Astrocyte of the cerebellum (primary cell): ENCODE data around the gene ARHGEF7.

Experiments
- DNase-seq: peaks from one replicate; pipeline ENCODE4 v3.0.0-alpha.2; 2011; ENCODE audit warnings: low read depth
- H3K4me3 ChIP-seq: 2 replicates; pipeline ENCODE4 v1.5.1; 2011; ENCODE audit warnings: mild to moderate bottlenecking, low read depth, low read length, moderate library complexity
- in situ Hi-C: cut with HindIII; loops from 2 replicates; pipeline ENCODE4 v1.10.0; 2017; ENCODE audit warnings: low sequenced_read_pairs
- TF ChIP-seq, protein P1 (sequence below): IDR thresholded peaks from 2 replicates; pipeline ENCODE4 v1.5.1; 2012; ENCODE audit warnings: low read length, low read depth, moderate library complexity, mild to moderate bottlenecking; ENCODE audit errors: missing control alignments

Gene ARHGEF7

GRCh38 chr13:111247552-111247951 is 132.4 kb downstream of the ARHGEF7 start:
- no peak overlapping the region for H3K4me3 ChIP-seq
- TF ChIP-seq, protein P1, sequence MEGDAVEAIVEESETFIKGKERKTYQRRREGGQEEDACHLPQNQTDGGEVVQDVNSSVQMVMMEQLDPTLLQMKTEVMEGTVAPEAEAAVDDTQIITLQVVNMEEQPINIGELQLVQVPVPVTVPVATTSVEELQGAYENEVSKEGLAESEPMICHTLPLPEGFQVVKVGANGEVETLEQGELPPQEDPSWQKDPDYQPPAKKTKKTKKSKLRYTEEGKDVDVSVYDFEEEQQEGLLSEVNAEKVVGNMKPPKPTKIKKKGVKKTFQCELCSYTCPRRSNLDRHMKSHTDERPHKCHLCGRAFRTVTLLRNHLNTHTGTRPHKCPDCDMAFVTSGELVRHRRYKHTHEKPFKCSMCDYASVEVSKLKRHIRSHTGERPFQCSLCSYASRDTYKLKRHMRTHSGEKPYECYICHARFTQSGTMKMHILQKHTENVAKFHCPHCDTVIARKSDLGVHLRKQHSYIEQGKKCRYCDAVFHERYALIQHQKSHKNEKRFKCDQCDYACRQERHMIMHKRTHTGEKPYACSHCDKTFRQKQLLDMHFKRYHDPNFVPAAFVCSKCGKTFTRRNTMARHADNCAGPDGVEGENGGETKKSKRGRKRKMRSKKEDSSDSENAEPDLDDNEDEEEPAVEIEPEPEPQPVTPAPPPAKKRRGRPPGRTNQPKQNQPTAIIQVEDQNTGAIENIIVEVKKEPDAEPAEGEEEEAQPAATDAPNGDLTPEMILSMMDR = no peak
- in situ Hi-C loops = loop anchor here (5.0 kb wide), 1 partner anchor 90 kb away; no protein-coding TSS in a partner anchor
- no peak for DNase-seq

GRCh38 chr13:111248822-111249221 is 133.7 kb downstream of the ARHGEF7 start:
- no peak overlapping the region for H3K4me3 ChIP-seq
- DNase-seq = no peak
- in situ Hi-C loops = loop anchor here (5.0 kb wide), 1 partner anchor 92 kb away; no protein-coding TSS in a partner anchor
- TF ChIP-seq, protein P1 = no peak

- in situ Hi-C loops = loop anchor here (5.0 kb wide), 2 partner anchors 38 to 92 kb away; no protein-coding TSS in a partner anchor
- TF ChIP-seq, protein P1 = no peak
- no peak for DNase-seq
- H3K4me3 ChIP-seq = no peak overlapping the region
These were observed 134.7 kb downstream of the ARHGEF7 start for GRCh38 chr13:111249637-111250360.

DNA sequence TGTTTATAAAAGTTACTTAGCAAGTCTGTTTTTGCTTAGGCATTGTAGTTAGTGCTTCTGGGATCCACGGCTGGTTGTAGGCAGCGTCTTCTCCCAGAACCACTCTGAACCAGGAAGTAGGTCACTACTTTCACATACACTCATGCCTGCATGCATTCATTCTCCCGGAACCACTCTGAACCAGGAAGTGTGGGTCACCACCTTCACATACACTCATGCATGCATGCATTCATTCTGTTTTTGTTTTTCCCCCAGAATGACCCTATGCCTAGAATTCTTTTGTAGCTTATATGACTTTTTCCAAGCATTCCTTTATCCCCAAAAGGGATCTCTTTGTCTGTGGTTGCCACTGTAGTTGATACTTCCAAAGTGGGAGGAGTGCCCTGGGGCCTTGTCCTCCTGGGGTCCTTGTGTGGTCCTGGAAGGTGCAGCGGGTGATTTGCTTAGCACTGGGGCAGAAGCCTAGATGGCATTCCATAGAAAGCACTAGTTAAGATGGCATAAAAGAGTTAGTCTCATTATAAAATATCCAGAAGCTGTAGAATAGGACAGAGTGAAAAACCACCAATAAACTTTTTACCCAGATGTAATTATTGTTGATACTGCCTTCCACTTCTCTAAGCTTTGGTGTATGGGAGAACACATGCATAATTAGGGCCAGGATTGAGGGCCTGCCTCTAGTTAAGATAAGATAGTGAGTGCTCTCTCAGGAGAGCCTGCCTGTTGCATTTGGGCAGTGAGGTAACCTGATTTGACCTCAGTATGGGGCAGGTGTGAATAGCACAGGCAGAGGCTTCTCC is 136.7 kb downstream of the ARHGEF7 start:
- no peak overlapping the region for H3K4me3 ChIP-seq
- TF ChIP-seq, protein P1 = no peak
- in situ Hi-C loops = loop anchor here (5.0 kb wide), 1 partner anchor 35 kb away; no protein-coding TSS in a partner anchor
- no peak for DNase-seq

DNA sequence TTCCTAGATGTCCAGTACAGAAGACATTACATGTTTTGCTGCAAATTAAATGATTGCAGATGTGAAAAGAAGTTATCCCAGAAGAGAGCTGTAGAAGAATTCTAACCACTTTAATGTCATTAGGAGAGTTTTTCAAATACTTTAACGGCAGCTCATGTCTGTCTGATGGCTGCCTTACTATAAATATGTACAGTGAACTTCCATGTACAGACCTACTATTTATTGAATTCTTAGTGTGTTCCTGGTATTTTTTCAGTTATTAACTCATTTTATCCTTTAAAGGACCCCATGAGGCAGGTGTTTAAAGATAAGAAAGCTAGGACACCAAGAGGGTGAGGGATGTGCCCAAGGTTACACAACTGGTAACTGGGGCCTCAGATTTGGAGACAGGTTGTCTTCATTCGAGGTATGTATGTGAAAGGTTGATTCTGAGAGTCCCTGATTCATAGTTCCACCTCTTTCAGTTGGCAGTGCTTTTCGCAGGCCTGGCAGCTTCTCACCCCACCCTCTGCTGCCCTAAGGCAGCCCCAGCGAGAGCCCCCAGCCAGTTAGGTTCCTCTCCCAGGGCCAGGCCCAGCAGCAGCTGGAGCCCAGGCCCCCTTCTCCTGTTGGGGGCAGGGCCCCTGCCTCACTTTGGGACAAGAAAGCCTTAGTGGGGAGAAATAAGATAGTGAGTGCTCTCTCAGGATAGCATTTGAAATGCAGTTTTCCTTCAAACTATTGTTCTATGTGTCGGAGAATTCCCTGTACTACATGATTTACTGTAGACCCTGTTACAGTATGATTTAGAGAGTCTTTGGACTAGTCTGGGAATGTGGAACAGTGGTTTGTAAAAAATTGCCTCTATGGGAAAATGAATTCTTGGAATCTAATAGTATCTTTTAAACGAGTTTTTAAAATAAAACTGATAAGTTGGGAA is 137.6 kb downstream of the ARHGEF7 start:
- DNase-seq = no peak
- H3K4me3 ChIP-seq = no peak overlapping the region
- TF ChIP-seq, protein P1 = no peak
- in situ Hi-C loops = loop anchor here (5.0 kb wide), 1 partner anchor 35 kb away; no protein-coding TSS in a partner anchor
